Brain microvascular endothelial cell (primary cell): ENCODE results near the gene TIMP1.

ENCODE experiments used
- DNase-seq: peaks from one replicate; pipeline ENCODE4 v3.0.0-alpha.2; 2020
- H3K27ac ChIP-seq: fragments of 250-450 bp; sonication (Bioruptor Pico); 2 replicates; pipeline ENCODE4 v1.5.1; 2020; ENCODE audit warnings: mild to moderate bottlenecking, moderate library complexity
- H3K27me3 ChIP-seq: fragments of 250-450 bp; sonication (Bioruptor Pico); replicated peaks from 2 replicates; pipeline ENCODE4 v1.5.1; 2020; ENCODE audit warnings: mild to moderate bottlenecking
- H3K36me3 ChIP-seq: fragments of 250-450 bp; sonication (Bioruptor Pico); replicated peaks from 2 replicates; pipeline ENCODE4 v1.5.1; 2020; ENCODE audit warnings: mild to moderate bottlenecking
- H3K4me3 ChIP-seq: 2 replicates; pipeline ENCODE4 v1.5.1; 2011; ENCODE audit warnings: low read depth, mild to moderate bottlenecking, control low read depth, low read length, moderate library complexity
- in situ Hi-C: cut with HindIII; loops from 2 replicates; pipeline ENCODE4 v1.10.0; 2017; ENCODE audit warnings: low sequenced_read_pairs, low pct_ligation_motif_present
- TF ChIP-seq, protein P1 (sequence below): IDR thresholded peaks from 2 replicates; pipeline ENCODE4 v1.5.1; 2011; ENCODE audit warnings: low read depth, mild to moderate bottlenecking, moderate library complexity, low read length, control low read depth, inconsistent platforms; ENCODE audit errors: missing control alignments

TIMP1 gene

GRCh38 chrX:47587091-47587891, 5.1 kb downstream of the TIMP1 start:
- no peak for DNase-seq
- Histone ChIP-seq H3K36me3 (peaks cover 19% of the 10 kb centered on the region), H3K27me3 (no peaks in the 10 kb centered on the region), H3K4me3 (no peak overlapping the region), H3K27ac (no peak overlapping the region)
- TF ChIP-seq, protein P1, sequence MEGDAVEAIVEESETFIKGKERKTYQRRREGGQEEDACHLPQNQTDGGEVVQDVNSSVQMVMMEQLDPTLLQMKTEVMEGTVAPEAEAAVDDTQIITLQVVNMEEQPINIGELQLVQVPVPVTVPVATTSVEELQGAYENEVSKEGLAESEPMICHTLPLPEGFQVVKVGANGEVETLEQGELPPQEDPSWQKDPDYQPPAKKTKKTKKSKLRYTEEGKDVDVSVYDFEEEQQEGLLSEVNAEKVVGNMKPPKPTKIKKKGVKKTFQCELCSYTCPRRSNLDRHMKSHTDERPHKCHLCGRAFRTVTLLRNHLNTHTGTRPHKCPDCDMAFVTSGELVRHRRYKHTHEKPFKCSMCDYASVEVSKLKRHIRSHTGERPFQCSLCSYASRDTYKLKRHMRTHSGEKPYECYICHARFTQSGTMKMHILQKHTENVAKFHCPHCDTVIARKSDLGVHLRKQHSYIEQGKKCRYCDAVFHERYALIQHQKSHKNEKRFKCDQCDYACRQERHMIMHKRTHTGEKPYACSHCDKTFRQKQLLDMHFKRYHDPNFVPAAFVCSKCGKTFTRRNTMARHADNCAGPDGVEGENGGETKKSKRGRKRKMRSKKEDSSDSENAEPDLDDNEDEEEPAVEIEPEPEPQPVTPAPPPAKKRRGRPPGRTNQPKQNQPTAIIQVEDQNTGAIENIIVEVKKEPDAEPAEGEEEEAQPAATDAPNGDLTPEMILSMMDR: no peak
- in situ Hi-C loops: no loop called here

DNA sequence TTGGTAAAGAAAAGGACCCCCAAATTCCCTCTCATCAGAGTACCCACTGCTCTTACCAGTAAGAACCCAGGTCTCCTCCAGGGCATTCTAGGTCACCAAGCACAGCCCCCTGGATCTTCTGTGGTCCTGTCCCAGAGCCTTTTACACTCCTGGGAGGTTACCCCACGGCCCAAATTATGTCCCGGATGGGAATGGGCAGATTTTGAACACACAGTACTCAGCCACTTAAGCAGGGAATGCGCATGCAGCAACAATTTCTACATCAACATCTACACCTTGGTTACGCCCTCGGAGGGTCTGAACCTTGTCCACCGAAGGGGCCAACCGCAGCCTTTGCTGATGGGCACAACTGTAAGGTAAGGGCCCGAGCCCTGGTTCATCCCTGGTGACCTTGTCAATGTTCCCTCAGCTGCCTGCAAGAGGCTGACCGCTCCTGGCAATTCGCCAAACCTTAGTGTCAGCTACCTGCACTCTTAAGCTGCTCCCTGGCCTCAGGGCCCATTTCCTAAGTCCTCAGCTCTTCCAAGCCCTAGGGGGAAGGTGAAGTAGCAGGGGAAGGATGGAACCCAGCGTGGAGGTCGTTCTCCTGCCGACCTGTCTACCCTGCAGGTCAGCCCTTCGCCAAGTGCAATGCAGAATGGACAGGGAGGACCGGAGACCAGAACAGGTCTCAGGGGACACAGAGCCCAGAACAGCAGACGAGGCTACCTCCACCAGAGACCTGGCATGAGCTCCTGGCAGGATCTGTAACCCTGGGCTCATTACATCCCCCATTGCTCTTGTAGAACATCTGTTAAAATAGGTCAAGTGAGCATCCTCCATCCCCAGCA, 5.9 kb downstream of the TIMP1 start:
- no peak for DNase-seq
- peaks cover 19% of the 10 kb centered on the region for H3K36me3 ChIP-seq
- no peak overlapping the region for H3K27ac ChIP-seq
- in situ Hi-C loops: no loop called here
- no peak overlapping the region for H3K4me3 ChIP-seq
- TF ChIP-seq, protein P1: no peak
- H3K27me3 ChIP-seq: no peaks in the 10 kb centered on the region

- in situ Hi-C loops: no loop called here
- Histone ChIP-seq H3K36me3 (peaks cover 7% of the 10 kb centered on the region), H3K27ac (no peak overlapping the region), H3K4me3 (no peak overlapping the region), H3K27me3 (no peaks in the 10 kb centered on the region)
- DNase-seq: no peak
- TF ChIP-seq, protein P1: no peak
Measured at GRCh38 chrX:47590984-47591383, 8.7 kb downstream of the TIMP1 start.

- no peak for DNase-seq
- Histone ChIP-seq H3K27ac (no peak overlapping the region), H3K27me3 (no peaks in the 10 kb centered on the region), H3K4me3 (no peak overlapping the region), H3K36me3 (no peaks in the 10 kb centered on the region)
- in situ Hi-C loops: no loop called here
- TF ChIP-seq, protein P1: no peak
Measured at GRCh38 chrX:47593522-47593921, 11.3 kb downstream of the TIMP1 start.

DNA sequence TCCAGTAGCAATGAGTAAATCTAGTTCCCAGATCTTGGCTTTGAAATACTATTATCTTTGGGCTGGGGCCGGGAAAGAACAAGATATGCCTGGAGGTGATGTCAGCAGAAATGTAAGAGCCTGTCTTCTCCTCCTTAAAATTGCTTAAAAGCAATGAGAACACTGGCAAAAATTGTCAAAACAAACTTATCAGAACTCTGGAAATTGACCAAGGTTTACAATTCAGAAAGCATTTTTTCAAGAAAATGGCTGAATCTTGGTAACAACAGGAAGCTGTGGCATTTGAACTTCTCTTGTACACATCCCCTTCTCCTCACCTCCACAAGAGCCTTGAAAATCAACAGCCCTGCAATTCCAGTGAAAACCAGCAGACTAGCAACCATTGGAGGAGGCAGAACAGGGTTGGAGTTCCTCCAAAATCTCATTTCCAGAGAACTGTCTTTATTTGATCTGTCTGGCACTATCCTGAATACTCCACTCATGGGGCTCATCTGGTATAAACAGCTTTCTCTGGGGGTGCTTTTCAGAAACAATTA, 13.5 kb downstream of the TIMP1 start:
- Histone ChIP-seq H3K4me3 (no peak overlapping the region), H3K36me3 (no peaks in the 10 kb centered on the region), H3K27ac (peak overlapping the region; percentile 91), H3K27me3 (no peaks in the 10 kb centered on the region)
- TF ChIP-seq, protein P1: no peak
- peak; percentile 84 for DNase-seq
- in situ Hi-C loops: no loop called here
